Bronchial epithelial cell (primary cell): ENCODE measurements around the gene XCR1. TPM values are rescaled to one million over a fixed set of nuclear protein-coding genes. Genes with fewer than 3 reads are reported as not detected.

Source experiments
- DNase-seq: peaks from one replicate; pipeline ENCODE4 v3.0.0-alpha.2; 2010; ENCODE audit warnings: low read depth
- FAIRE-seq: peaks from 2 replicates; lab custom pipeline; 2011; peaks lifted over from hg19 to GRCh38; lab: Jason Lieb, UNC
- H3K27me3 ChIP-seq: 2 replicates; pipeline ENCODE4 v1.5.1; 2011; ENCODE audit warnings: low read length; ENCODE audit not compliant: control insufficient read depth, insufficient read depth
- H3K36me3 ChIP-seq: 2 replicates; pipeline ENCODE4 v1.5.1; 2011; ENCODE audit warnings: low read length; ENCODE audit not compliant: control insufficient read depth, insufficient read depth
- H3K4me3 ChIP-seq: 2 replicates; pipeline ENCODE4 v1.5.1; 2011; ENCODE audit warnings: mild to moderate bottlenecking, low read depth, low read length, control low read depth
- total RNA-seq: library from RNA; depleted of rRNA; stranded (reverse); fragments of >200 nt; gene quantifications from 2 replicates; pipeline ENCODE4 v1.2.1, GENCODE V29; 2014
- TF ChIP-seq, protein P1 (sequence below): IDR thresholded peaks from 2 replicates; pipeline ENCODE4 v1.5.1; 2011; ENCODE audit warnings: mild to moderate bottlenecking, moderate library complexity, low read length, control low read depth, inconsistent platforms; ENCODE audit not compliant: insufficient read depth, severe bottlenecking

XCR1 gene
- total RNA-seq, 1 donor from 2014 or later = under 0.01 TPM

DNA sequence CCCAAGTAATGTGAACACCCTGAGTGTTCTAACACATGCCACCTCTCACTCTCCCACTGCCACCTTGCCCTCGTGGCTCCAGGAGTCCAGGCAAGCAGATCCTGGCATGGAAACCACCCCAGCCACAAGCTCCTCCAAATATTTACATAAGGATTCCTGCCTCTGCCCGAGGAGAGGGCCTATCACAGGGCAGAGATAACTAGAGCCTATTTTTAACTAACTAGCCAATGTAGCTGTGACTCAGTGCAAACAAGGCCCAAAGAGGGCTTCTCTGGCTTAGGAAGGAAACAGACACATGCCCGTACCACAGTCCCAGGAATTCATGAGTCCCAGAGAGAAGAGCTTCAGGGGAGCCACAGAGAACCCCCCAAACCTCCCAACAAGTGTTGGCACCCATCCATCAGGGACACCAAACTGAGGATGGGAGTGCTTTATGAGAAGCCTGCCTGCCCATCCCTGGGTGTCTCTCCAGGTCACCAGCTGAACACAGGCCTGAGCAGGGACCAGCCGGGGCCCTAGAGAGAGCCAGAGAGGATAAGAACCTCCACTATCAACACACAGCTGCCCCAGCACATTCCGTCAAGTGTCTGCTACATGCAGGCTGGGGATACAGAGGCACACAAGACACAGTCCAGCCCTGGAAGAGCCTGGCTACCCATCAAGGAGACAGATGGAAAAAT is 40.8 kb downstream of the XCR1 start:
- Histone ChIP-seq H3K4me3 (no peak overlapping the region), H3K27me3 (no peaks in the 10 kb centered on the region), H3K36me3 (peaks cover 5% of the 10 kb centered on the region)
- FAIRE-seq (no peak), DNase-seq (peak; percentile 90)
- TF ChIP-seq, protein P1, sequence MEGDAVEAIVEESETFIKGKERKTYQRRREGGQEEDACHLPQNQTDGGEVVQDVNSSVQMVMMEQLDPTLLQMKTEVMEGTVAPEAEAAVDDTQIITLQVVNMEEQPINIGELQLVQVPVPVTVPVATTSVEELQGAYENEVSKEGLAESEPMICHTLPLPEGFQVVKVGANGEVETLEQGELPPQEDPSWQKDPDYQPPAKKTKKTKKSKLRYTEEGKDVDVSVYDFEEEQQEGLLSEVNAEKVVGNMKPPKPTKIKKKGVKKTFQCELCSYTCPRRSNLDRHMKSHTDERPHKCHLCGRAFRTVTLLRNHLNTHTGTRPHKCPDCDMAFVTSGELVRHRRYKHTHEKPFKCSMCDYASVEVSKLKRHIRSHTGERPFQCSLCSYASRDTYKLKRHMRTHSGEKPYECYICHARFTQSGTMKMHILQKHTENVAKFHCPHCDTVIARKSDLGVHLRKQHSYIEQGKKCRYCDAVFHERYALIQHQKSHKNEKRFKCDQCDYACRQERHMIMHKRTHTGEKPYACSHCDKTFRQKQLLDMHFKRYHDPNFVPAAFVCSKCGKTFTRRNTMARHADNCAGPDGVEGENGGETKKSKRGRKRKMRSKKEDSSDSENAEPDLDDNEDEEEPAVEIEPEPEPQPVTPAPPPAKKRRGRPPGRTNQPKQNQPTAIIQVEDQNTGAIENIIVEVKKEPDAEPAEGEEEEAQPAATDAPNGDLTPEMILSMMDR = no peak

DNA sequence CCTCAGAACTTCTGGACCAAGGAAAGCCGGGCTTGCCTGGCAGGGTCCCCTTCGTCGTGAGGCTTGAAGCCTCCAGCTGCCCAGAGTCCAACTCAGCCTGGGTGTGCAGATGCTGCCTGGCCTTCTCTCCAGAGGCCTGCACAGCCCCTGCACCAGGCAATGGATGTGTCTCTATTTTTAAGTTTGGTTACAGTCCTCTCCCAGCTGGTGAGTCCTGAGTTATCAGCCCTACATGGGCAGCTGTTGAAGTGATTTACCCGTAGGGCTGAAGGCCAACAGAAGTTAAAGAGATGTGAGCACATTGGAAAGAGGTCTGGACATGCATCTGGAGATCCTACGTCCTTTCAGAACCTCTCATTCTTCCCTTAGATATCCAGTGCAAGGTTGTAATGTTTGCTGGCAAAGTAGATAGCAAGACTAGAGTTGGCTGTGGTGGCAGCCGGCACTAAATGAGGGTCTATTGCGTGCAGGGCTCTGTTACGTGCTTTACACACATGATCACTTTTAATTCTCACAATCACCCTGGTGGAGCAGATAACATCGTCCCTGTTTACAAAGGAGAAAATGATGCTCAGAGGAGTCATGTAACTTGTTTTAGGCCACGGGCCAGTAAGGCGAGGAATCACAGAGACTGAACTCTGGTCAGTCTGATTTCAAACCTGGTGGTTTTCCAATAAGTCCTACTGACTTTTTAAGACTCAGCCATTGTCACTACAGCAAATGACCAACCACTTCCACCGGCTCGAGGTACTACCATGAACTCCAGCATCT is 41.6 kb downstream of the XCR1 start:
- TF ChIP-seq, protein P1 = no peak
- FAIRE-seq = peak; percentile 18
- Histone ChIP-seq H3K4me3 (no peak overlapping the region), H3K36me3 (peaks cover 5% of the 10 kb centered on the region), H3K27me3 (no peaks in the 10 kb centered on the region)
- no peak for DNase-seq

DNA sequence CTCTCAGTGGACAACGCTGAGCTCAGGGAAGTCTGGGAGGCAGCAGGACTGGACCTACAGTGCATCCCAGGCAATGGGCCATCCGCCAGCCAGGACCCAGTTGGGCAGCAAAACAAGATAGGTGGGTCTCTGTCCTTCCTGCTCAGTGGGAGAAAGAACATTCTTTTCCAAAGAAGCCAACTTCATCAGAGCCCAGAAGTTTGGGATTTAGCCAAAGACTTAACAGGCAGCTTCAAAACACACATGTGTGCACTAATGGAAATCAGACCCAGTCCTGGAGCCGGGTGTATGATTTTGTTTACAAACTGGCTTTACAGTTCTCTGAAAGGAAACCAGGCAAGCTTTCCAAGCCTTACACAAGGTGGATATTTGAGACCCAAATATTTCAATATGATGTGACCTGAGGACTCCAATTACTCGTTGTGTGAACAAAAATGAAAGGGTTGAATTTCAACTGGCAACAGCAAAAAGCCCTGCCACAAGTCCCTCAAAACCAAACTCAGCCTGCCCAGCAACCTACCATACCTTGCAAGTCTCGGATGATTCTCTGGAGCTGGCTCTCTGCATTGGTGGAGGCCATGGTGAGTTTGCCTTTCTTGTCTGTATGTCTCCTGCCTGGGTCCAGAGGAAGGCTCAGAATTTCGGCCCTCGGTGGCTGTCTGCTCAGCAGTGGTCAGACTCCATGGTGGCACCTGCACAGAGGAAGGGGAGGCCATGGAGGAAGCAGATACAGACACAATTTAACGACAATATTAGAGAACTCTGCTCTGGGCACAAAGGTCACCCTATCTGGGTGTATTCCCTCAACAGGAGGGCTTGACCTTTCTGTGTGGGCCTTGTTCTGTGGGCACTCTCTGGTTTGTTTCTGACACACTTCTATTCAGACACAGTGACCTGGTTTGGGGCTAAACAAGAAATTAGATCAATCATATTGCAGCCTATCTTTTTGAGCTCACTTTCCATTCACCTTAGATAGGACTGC is 42.7 kb downstream of the XCR1 start:
- TF ChIP-seq, protein P1 = no peak
- DNase-seq (no peak), FAIRE-seq (peak; percentile 94)
- Histone ChIP-seq H3K36me3 (peaks cover 6% of the 10 kb centered on the region), H3K27me3 (no peaks in the 10 kb centered on the region), H3K4me3 (no peak overlapping the region)

DNA sequence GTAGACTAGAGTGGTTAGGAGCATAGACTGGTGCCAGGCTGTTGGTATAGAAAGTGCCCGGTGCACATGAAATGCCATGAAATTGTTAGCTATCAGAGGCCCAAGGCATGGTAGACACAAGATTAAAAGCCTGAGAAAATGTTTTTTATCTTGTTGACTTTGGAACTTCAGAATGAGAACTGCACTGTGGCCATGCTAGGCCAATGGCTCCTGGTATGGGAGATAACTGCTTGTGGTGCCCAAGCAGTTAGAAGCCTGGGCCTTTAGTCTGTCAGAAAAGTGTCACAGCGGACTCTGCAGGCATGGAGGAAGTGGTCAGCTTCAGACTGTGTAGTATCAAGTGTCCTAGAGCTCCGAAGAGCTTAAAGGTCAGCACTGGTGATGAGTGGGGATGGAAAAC is 43.5 kb downstream of the XCR1 start:
- Histone ChIP-seq H3K36me3 (peaks cover 9% of the 10 kb centered on the region), H3K27me3 (no peaks in the 10 kb centered on the region), H3K4me3 (no peak overlapping the region)
- TF ChIP-seq, protein P1 = no peak
- no peak for FAIRE-seq
- DNase-seq = no peak

DNA sequence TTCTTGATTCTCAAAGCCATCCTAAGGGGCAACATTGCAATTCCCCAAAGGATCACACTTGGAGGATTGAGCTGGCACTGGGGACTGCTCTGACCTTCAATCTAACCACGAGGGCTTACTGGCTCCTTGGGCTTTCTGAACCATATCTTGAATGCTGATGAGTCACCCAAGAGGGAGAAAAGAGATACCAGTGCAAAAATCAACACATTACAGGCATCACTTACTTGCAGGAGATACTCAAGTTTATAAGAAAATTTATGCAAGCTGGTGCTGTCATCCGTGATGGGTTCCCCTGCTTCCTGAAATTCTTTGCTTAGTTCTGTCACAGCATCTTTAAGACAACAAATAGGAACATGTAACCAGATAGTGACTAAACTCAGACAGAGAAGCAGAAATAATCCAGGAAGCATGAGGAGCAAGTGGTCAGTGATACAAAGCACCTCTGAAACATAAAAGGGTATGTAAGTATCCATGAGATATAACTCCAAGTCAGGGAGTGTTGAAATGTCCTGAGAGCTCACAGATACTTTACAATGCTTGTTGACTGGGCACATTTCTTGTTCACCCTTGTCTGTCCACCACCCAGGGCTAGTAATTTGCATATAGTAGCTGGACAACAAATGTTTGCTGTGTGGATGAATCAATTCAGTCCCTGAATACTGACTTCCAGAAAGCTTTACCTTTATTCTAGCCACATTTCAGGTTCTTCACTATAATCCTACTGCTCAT is 45.8 kb downstream of the XCR1 start:
- H3K27me3 ChIP-seq = no peaks in the 10 kb centered on the region
- peaks cover 9% of the 10 kb centered on the region for H3K36me3 ChIP-seq
- H3K4me3 ChIP-seq = no peak overlapping the region
- no peak for DNase-seq
- no peak for FAIRE-seq
- TF ChIP-seq, protein P1 = no peak
